HG02970 (cell line): ENCODE measurements around the gene MINAR1.

Source experiments
- ATAC-seq: cut with Tn5 transposase; IDR thresholded peaks from one replicate; pipeline ENCODE4 v1.9.1; 2021; ENCODE audit warnings: mild to moderate bottlenecking, moderate library complexity, moderate number of reproducible peaks; ENCODE audit not compliant: unreplicated experiment, low FRiP score

The MINAR1 gene

GRCh38 chr15:79432345-79433275, 474 bp downstream of the MINAR1 start:
- ATAC-seq: no peak

DNA sequence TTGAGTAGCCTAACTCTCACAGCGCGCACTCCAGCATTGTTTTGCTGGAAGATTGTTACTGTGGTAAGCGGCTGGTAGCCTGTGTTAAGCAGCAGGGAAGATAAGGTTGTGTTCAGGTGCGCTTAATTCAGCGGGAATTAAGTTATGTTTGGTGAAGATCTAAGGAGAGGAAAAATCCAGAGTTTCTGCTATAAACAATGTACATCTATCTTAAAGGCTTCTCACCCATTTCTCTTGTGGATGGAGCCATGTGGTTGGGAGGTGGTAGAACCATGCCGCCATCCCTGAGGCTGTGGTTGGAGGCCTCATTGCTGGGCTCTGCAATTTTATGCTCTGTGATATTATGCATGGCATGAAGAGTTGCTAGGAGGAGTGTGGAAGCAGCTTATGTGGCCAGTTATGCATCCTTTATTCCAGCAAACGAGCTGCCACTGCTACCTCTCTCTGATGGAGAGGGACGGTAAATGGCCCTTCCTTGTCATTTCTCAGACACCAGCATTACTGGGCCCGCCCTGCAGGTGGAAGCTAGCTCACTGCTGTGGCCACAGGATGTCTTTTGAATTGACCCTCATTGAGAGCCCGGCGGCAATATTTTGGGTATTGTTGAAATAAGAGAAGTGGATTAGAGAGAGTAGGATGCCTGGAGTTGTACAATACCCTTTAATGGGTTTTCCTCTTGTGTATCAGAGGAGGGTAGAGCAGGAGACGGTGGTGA, 1.3 kb downstream of the MINAR1 start:
- ATAC-seq: no peak

DNA sequence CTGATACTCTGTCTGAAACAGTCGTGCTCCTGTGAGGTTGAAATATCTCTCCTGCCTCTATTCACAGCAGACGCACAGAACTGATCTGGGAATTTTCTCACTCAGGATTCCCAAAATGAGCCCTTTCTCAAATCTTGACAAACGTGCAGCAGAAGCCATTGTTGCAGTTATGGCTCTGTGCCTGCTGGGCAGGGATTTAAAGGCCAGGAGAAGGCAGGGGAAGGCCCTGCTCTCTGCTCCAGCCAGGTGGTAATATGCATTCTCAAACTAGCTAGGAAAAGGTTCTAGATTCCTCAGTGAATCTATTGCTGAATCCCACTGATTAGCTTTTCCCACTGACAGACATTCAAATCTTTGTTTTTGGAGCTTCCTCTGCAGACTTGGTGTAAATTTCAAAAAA, 2.2 kb downstream of the MINAR1 start:
- no peak for ATAC-seq

DNA sequence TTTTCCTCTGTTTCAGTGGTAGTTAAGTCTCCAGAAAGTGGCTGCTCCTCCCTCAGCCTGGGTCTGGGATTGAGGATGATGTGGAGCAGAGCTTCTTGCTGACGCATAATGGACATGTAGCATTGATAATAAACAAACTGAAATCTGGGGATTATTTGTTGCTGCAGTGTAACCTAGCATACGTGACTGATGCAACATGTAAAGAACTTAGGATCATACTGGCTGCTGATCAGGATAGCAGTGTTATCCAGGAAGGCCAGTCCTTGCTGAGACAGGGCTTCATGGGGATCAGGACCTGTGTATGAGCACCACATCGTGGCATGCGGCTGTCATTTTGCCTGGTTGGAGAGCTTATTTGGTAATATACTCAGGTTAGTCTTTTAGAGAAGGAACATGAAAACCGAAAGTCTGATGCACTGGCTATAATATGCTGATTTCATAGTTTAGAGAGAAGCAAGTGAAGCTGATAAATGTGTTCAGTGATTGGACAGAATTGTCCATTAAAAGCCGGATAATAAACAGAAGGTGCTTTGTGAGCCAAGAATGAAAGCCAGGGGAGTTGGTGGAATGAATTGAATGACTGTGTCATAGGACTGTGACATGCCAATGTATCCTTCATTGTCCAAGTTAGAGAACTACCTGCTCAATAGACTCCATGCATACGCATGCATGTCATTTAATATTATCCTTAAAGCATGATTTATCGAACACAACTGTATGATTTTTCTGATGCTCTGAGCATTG, 4.1 kb downstream of the MINAR1 start:
- ATAC-seq: no peak

- no peak for ATAC-seq
Observed at GRCh38 chr15:79437275-79438000, 5.3 kb downstream of the MINAR1 start.

DNA sequence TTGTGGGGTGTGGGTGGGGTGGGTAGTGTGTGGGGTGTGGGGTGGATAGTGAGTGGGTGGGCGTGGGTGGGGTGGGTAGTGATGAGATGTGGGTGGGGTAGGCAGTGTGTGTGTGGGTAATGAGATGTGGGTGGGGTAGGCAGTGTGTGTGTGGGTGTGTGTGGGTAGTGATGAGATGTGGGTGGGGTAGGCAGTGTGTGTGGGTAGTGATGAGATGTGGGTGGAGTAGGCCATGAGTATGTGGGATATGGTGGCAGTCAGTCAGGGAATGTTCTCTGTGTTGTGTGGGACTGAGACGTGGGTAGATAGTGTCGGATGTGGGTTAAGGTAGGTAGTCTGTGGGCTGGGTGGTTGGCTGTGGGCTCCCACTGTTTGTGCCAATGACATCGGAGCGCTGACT, 7.1 kb downstream of the MINAR1 start:
- no peak for ATAC-seq

DNA sequence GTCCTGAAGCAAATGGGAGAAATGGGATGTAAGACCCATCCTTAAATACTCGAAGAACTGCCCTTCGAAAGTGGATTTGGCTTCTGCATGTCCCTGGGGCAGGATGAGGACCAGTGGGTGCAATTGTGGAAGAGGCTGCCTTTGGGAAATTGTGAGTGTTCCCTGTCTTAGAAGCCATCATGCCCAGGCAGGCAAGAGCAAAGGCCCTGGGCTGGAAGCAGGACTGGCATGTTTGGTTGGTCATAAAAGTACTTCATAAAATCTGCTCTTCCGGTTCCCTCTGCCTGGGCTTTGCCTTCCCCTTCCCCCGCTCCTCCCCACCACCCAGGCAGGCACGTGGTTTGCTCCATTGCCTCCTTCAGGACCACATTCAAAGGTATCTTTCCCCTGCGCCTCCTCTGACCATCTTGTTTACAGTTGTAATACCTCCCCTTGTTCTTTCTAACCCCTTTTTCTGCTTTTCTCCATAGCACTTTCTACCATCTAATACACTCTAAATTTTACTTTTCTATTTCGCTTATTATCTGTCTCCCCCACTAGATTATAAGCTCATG, 8.3 kb downstream of the MINAR1 start:
- no peak for ATAC-seq

DNA sequence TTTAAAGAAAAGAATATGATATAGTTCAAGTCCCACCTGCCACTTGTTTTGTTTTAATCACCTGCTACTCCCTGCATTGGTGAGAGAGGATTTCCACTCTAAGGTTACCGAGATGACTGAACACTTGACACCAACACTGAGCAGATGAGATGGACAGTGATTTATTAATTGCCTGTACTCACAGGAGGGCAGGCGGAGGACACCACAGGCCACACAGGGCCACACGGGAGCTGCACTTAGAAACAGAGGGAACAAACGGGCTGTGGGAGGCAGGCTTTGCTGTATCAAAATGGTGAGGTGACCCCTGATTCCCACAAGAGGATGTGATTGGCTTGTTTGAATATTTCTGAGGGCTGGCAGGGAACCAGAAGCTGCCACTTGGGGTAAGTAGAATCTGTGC, 10.8 kb downstream of the MINAR1 start:
- no peak for ATAC-seq

- no peak for ATAC-seq
Observed at GRCh38 chr15:79447060-79447459, 14.9 kb downstream of the MINAR1 start.

DNA sequence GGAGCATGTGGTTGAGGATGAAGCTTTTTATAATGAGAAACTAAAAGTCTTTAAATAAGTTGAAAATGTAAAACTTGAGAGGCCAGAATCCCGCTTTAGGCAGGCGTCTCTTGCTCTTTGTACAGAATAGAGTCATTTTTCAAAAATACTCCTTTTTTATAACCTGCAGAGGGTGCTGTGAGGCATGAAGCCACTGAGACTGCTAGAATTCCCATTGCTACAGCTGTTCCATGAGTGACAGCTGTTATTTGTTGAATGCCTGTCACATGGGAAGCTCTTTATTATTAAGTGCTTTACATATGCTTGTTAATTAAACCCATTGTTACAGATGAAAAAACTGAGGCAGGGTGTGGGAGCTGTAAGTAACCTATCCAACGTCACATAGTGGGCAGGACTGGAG, 18.5 kb downstream of the MINAR1 start:
- no peak for ATAC-seq

DNA sequence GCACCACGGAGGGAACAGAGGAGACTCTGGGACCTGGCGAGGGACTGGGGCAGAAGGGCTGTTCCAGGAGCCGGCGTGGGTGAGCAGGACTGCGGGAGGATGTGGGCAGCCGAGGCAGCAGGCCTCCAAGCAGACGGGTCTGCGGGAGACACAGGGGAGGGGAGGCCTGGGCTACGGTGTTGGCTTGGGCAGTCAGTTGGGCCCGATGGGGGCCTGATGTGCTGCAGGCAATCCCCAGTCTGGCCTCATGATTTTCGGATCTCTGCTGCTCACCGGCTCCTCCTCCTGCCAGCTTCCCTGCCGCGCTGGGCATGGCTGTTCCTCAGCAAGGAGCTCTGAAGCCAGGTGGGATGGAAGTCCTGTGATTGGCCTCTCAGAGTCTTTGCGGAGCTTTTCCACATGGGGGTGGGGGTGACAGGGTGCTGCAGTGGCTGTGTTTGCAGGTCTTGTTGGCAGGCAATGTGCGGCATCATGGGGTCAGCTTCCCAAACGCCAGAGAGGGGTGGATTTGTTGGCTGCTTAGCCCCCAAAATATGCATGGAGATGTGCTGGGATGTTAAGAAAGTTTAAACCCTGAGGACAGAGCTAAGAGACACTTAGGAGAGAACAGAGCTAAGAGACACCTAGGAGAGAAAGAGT, 19.3 kb downstream of the MINAR1 start:
- ATAC-seq: no peak

GRCh38 chr15:79452244-79453051, 20.3 kb downstream of the MINAR1 start:
- no peak for ATAC-seq

DNA sequence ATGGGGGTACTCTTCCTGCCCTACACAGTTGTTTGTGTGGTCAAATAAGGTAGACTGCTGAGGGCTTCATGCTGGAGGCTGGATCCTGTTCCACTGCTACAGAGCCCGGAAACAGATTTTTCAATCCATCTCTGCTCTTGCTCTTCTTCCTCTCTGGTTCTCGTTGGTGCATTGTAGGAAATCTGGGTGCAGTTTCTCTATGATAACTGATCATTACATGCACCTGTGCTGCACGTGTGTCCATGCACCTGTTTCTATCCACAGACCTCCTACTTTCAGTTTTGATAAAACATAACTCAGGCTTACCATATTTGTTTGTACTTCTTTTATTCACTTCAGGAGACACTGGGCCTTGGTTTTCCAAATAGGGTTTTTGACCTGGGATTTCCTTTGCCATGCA, 21.3 kb downstream of the MINAR1 start:
- no peak for ATAC-seq

DNA sequence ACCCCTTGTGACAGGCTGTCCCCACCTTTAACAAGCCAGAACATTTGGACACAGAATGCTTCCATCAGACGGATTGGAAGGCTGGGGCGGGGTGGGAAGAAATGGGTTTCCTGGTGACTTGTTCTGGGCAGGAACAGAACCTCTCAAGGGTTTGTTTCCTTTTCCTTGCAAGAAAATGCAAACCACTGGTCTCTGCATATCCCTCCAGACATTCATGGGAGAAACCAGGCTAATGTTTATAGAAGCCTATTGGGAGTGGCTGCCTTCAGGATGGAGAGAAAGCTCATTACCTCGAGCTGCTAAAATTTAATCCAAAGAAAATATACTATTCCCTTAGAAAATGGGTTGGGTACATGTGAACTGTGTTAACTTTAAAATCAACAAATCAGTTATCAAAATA, 21.9 kb downstream of the MINAR1 start:
- ATAC-seq: no peak

- no peak for ATAC-seq
Observed at GRCh38 chr15:79455361-79455760, 23.2 kb downstream of the MINAR1 start.

- no peak for ATAC-seq
Observed at GRCh38 chr15:79455943-79456342, 23.8 kb downstream of the MINAR1 start.

GRCh38 chr15:79458491-79458890, 26.4 kb downstream of the MINAR1 start:
- ATAC-seq: no peak

GRCh38 chr15:79459666-79460065, 27.5 kb downstream of the MINAR1 start:
- ATAC-seq: no peak
